Stomach (tissue), 19 donors: Measurements from ENCODE around the gene IL6ST. TPM values are rescaled to one million over a fixed set of nuclear protein-coding genes. Genes with fewer than 3 reads are reported as not detected.
A peak's percentile ranks its signal among the peaks of the same experiment; 100 is the strongest.
"Not testable (repeated sequence)": the region's sequence is repeated elsewhere in the genome, so short reads cannot be mapped to it uniquely, and the experiment has no call there.

Experiments
- DNase-seq, 2 donors: peaks; one replicate each; pipeline versions ENCODE4 v3.0.0 to v3.0.0-alpha.2; 2013 to 2019
- H3K27ac ChIP-seq, 5 donors: fragments of 200-600 bp in 4 of 5; sonication (generic) in 4 of 5; one replicate each; pipeline ENCODE4 v1.5.1; 2013 to 2019; ENCODE audit warnings: mild to moderate bottlenecking in 1 of 5, moderate library complexity in 1 of 5
- H3K27me3 ChIP-seq, 3 donors: fragments of 200-600 bp; sonication (generic); one replicate each; pipeline ENCODE4 v1.5.1; 2017 to 2019; ENCODE audit warnings: mixed run types in 1 of 3
- H3K36me3 ChIP-seq, 4 donors: fragments of 200-600 bp; sonication (generic); 1 replicate in 3 of 4; 2 replicates in 1 of 4; pipeline ENCODE4 v1.5.1; 2016 to 2019
- H3K4me1 ChIP-seq, 4 donors: fragments of 200-600 bp; sonication (generic); one replicate each; pipeline ENCODE4 v1.5.1; 2016 to 2019
- H3K4me3 ChIP-seq, 4 donors: fragments of 200-600 bp; sonication (generic) in 3 of 4; one replicate each; pipeline ENCODE4 v1.5.1; 2016 to 2019; ENCODE audit warnings: mild to moderate bottlenecking in 1 of 4
- H3K9me3 ChIP-seq, 4 donors: fragments of 200-600 bp; sonication (generic); one replicate each; pipeline ENCODE4 v1.5.1; 2016 to 2019
- CTCF ChIP-seq, 7 experiments: fragments of 450-650 bp in 4 of 7; fragments of 200-600 bp in 3 of 7; sonication (generic) in 3 of 7; IDR thresholded peaks; one replicate each; pipeline ENCODE4 v1.5.1; 2016 to 2019; ENCODE audit warnings: antibody characterized with exemption in 7 of 7, control low read depth in 2 of 7, mild to moderate bottlenecking in 1 of 7
- EP300 ChIP-seq: sonication (generic); formaldehyde crosslinking; IDR thresholded peaks from one replicate; pipeline ENCODE4 v1.6.1; 2017; ENCODE audit warnings: antibody characterized with exemption
- POLR2A ChIP-seq, 4 donors: fragments of 450-650 bp; IDR thresholded peaks; one replicate each; pipeline ENCODE4 v1.6.1; 2016; ENCODE audit warnings: antibody characterized with exemption in 4 of 4, control low read depth in 2 of 4, mild to moderate bottlenecking in 1 of 4, moderate library complexity in 1 of 4
- POLR2AphosphoS5 ChIP-seq, 3 donors: sonication (generic); formaldehyde crosslinking; IDR thresholded peaks; one replicate each; pipeline ENCODE4 v1.6.1; 2016; ENCODE audit warnings: antibody characterized with exemption in 3 of 3
- WGBS, 5 donors: extraction: QIAGEN DNeasy Blood & Tissue Kit in 3 of 5; methylation state at CpG; one replicate each; pipeline versions ENCODE4 v1.1.5 to v1.1.7; 2013 to 2018; 5-methylcytosine and 5-hydroxymethylcytosine counted together
- intact Hi-C: fragments of 100-400 bp; cut with DNase I; formaldehyde crosslinking; loops from one replicate; pipeline ENCODE4 v1.15.1; 2023; ENCODE audit warnings: low total_unique reads
- long read RNA-seq, 10 donors: transcript quantifications; one replicate each; lab custom pipeline, GENCODE V29; 2026
- polyA plus RNA-seq, 3 donors: library from polyadenylated mRNA; stranded (reverse); fragments of 200-250 nt; gene quantifications; one replicate each; pipeline ENCODE4 v1.2.3, GENCODE V29; 2013
- total RNA-seq, 5 donors: library from RNA; depleted of rRNA; stranded (reverse); fragments of >200 nt; gene quantifications; one replicate each; pipeline versions ENCODE4 v1.1.0 to v1.2.3, GENCODE V29; 2014 to 2016
- donor health status: healthy with polysubstance abuse.
- donor health status: Bipolar disorder and iron deficiency.
- donor health status: healthy.

Gene IL6ST
- total RNA-seq: 100 to 1,000 TPM in 3 of 5 donors, 10 to 100 TPM in 2; 33.0 to 466 (median 214) TPM
- 10 to 100 TPM; 18.5 to 22.4 (median 21.8) TPM for polyA plus RNA-seq
- long read RNA-seq, donor 1, full-length matches to known transcripts: 6 of 101 reads
- long read RNA-seq, donor 1, partial matches to known transcripts: 0 of 101 reads
- long read RNA-seq, donor 1, other reads (novel, unspliced or antisense): 95 of 101 reads
- long read RNA-seq, donor 2, full-length matches to known transcripts: 22 of 4,989 reads
- long read RNA-seq, donor 2, partial matches to known transcripts: 4,832 of 4,989 reads
- long read RNA-seq, donor 2, other reads (novel, unspliced or antisense): 135 of 4,989 reads
- long read RNA-seq, donor 3, full-length matches to known transcripts: 8 of 27 reads
- long read RNA-seq, donor 3, partial matches to known transcripts: 0 of 27 reads
- long read RNA-seq, donor 3, other reads (novel, unspliced or antisense): 19 of 27 reads
- long read RNA-seq, donor 4: 0 reads
- long read RNA-seq, donor 5, full-length matches to known transcripts: 21 of 60 reads
- long read RNA-seq, donor 5, partial matches to known transcripts: 0 of 60 reads
- long read RNA-seq, donor 5, other reads (novel, unspliced or antisense): 39 of 60 reads
- long read RNA-seq, donor 6, full-length matches to known transcripts: 32 of 443 reads
- long read RNA-seq, donor 6, partial matches to known transcripts: 41 of 443 reads
- long read RNA-seq, donor 6, other reads (novel, unspliced or antisense): 370 of 443 reads
- long read RNA-seq, donor 7, full-length matches to known transcripts: 9 of 130 reads
- long read RNA-seq, donor 7, partial matches to known transcripts: 0 of 130 reads
- long read RNA-seq, donor 7, other reads (novel, unspliced or antisense): 121 of 130 reads
- long read RNA-seq, donor 8, full-length matches to known transcripts: 12 of 126 reads
- long read RNA-seq, donor 8, partial matches to known transcripts: 0 of 126 reads
- long read RNA-seq, donor 8, other reads (novel, unspliced or antisense): 114 of 126 reads
- long read RNA-seq, donor 9, full-length matches to known transcripts: 6 of 9,159 reads
- long read RNA-seq, donor 9, partial matches to known transcripts: 9,002 of 9,159 reads
- long read RNA-seq, donor 9, other reads (novel, unspliced or antisense): 151 of 9,159 reads
- long read RNA-seq, donor 10, full-length matches to known transcripts: 5 of 22 reads
- long read RNA-seq, donor 10, partial matches to known transcripts: 0 of 22 reads
- long read RNA-seq, donor 10, other reads (novel, unspliced or antisense): 17 of 22 reads

DNA sequence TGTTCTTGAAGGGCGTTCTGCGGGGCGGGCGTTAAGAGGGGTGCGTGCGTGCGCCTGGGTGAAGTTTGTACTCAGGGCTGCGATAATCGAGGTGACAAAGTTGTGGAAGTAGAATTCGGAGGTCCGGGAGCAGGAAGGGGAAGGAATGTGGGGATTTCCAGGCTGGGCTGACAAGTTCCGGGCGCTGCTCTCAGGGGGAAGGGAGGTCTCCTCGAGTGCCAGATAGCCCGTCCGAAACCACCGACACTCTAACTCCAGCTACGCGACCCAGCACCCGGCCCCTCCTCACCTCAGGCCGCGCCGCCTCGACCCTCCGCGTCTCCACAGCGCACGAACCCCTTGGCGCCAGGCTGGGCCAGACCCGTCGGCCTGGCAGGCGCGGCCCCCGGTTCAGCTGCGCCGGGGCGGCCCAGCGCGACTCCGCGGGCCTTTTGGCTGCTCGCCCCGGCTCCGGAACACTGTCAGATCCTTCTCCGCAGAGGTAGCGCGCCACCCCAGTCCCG lies at the start of gene IL6ST:
Gene IL6ST, minus strand, starts transcription at position 469 of the 503 bp plus-strand sequence. CDS start 18,685 bp downstream, outside the sequence.
- 0 to 1% (median 0%) methylated on average over 15 to 48 of the region's 48 CpGs for WGBS, 5 donors
- intact Hi-C loops: no loop called here
- H3K36me3 ChIP-seq: no peaks in the 10 kb centered on the region
- H3K27me3 ChIP-seq: no peaks in the 10 kb centered on the region
- H3K4me3 ChIP-seq: peak within 1 kb of the TSS; percentile 57 to 90 (median 72)
- TF ChIP-seq POLR2AphosphoS5 (IDR thresholded peaks at IDR 0.05): peak in 1 of 3 donors; percentile 94
- TF ChIP-seq CTCF (IDR thresholded peaks at IDR 0.05): no peak
- TF ChIP-seq POLR2A (IDR thresholded peaks at IDR 0.05): peak in 1 of 4 donors; percentile 76
- peak; percentile 71 to 90 for DNase-seq
- no peaks in the 10 kb centered on the region for H3K9me3 ChIP-seq
- peak within 1 kb of the TSS; percentile 98 to 100 (median 99) for H3K27ac ChIP-seq
- H3K4me1 ChIP-seq: peaks cover 28 to 52% (median 44%) of the 10 kb centered on the region in 4 donors

DNA sequence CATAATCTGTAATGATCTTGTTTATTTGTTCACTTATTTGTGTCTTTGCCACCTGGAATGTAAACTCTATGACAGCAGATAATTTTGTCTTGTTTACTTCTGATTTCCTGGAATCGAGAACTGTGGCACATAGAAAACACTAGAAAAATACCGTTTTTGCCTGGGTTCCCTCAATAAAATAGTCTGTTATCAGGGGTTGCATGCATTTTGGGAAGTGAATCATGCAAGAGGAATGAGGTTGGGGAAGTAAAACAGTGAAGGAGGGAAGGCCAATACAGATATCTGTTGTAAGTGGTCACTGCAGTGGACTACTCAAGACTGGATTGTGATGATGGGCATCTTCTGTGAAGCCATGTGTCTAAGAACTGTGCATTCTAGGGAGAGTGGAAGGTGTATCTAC lies 45.2 kb upstream of the IL6ST start:
- DNase-seq: no peak
- intact Hi-C loops: no loop called here
- WGBS, 5 donors: 50 to 70% (median 51%) methylated on average over 2 of the region's 2 CpGs
- no peak overlapping the region for H3K27ac ChIP-seq
- H3K27me3 ChIP-seq: no peaks in the 10 kb centered on the region
- H3K36me3 ChIP-seq: no peaks in the 10 kb centered on the region
- H3K4me1 ChIP-seq: peaks cover 0 to 17% (median 4%) of the 10 kb centered on the region in 4 donors
- TF ChIP-seq POLR2A (IDR thresholded peaks at IDR 0.05): no peak
- TF ChIP-seq CTCF (IDR thresholded peaks at IDR 0.05): no peak
- no peak for TF ChIP-seq POLR2AphosphoS5 (IDR thresholded peaks at IDR 0.05)
- no peak overlapping the region for H3K4me3 ChIP-seq
- no peaks in the 10 kb centered on the region for H3K9me3 ChIP-seq

DNA sequence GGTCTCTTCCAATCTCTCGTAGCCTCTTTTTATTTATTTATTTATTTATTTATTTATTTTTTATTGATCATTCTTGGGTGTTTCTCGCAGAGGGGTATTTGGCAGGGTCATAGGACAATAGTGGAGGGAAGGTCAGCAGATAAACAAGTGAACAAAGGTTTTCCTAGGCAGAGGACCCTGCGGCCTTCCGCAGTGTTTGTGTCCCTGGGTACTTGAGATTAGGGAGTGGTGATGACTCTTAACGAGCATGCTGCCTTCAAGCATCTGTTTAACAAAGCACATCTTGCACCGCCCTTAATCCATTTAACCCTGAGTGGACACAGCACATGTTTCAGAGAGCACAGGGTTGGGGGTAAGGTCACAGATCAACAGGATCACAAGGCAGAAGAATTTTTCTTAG lies 43.4 kb upstream of the IL6ST start:
- H3K4me3 ChIP-seq, intact Hi-C loops, H3K36me3 ChIP-seq, H3K9me3 ChIP-seq, H3K27ac ChIP-seq, H3K4me1 ChIP-seq, H3K27me3 ChIP-seq, DNase-seq: not testable (repeated sequence)
- 78 to 91% (median 83%) methylated on average over 4 to 5 of the region's 6 CpGs for WGBS, 5 donors

DNA sequence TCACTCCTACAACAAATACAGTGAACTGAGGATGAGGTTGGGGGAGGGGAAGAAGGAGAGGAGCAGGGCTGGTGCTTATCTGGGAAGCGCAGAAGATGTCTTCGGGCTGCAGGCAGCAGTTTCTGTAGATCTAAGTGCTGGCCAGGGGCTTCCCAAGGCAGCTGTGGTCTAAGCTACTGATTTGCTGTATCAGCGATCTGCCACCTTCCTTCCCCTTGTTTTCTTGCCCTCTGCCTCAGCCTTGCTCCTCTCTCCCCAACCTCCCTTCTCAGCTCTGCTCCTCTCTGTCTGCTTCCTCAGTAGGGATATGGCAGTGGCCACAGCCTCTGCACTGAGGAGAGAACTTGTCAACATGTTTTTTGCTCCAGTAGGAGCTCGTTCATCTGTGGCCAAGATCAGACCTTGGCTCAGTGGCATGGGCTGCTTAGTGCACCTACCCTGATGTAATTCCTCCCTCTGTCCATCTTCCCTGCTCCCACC lies 42.8 kb upstream of the IL6ST start:
- Histone ChIP-seq H3K36me3 (no peaks in the 10 kb centered on the region), H3K4me1 (peaks cover 0 to 5% (median 2%) of the 10 kb centered on the region in 4 donors), H3K4me3 (no peak overlapping the region), H3K9me3 (no peaks in the 10 kb centered on the region), H3K27me3 (no peaks in the 10 kb centered on the region), H3K27ac (no peak overlapping the region)
- DNase-seq: peak in 1 of 2 donors; percentile 54
- no peak for TF ChIP-seq POLR2AphosphoS5 (IDR thresholded peaks at IDR 0.05)
- no peak for TF ChIP-seq CTCF (IDR thresholded peaks at IDR 0.05)
- TF ChIP-seq EP300: no peak
- no peak for TF ChIP-seq POLR2A (IDR thresholded peaks at IDR 0.05)
- intact Hi-C loops: no loop called here
- WGBS, 5 donors: 46 to 65% (median 53%) methylated on average over 4 of the region's 4 CpGs

- DNase-seq, H3K4me3 ChIP-seq, intact Hi-C loops, H3K27ac ChIP-seq, H3K27me3 ChIP-seq, H3K4me1 ChIP-seq, H3K9me3 ChIP-seq, H3K36me3 ChIP-seq: not testable (repeated sequence)
- WGBS, 5 donors: 96 to 100% (median 99%) methylated on average over 4 to 21 of the region's 21 CpGs
These were observed 40.6 kb upstream of the IL6ST start for GRCh38 chr5:56035394-56035793.

DNA sequence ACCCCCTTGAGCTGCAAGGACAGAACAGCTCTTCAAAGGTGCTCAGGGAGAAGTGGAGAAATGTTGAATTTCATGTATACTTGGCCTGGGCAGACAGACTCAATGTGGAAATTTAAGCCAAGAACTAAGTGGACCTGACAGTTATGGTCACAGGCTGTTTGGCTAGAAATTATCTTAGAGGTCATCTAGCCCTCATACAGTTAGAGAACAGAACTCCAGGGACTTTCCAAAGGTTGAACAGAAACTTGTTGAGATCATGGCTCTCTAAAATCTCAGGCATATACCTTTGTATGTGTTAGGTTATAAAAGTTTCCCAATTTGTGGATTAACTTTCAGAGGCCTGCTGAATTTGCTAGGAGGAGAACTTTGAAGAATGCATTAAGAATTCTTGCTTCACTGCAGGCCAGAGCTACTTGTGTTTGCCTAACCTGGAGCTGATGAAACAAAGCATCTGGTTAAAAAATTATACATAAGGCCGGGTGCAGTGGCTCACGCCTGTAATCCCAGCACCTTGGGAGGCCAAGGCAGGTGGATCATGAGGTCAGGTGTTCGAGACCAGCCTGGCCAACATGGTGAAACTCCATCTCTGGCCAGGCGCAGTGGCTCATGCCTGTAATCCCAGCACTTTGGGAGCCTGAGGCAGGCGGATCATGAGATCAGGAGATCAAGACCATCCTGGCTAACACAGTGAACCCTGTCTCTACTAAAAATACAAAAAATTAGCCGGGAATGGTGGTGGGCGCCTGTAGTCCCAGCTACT lies 35.3 kb upstream of the IL6ST start:
- WGBS, 5 donors: 72 to 86% (median 78%) methylated on average over 7 of the region's 7 CpGs
- intact Hi-C loops, H3K27me3 ChIP-seq, H3K9me3 ChIP-seq, H3K36me3 ChIP-seq, H3K4me3 ChIP-seq, DNase-seq: not testable (repeated sequence)
- H3K27ac ChIP-seq: peak overlapping the region in 4 of 5 donors; percentile 20 to 61 (median 52)
- H3K4me1 ChIP-seq: peaks cover 0 to 12% (median 1%) of the 10 kb centered on the region in 4 donors
